ENCODE measurements around the gene ACAN.

DNA sequence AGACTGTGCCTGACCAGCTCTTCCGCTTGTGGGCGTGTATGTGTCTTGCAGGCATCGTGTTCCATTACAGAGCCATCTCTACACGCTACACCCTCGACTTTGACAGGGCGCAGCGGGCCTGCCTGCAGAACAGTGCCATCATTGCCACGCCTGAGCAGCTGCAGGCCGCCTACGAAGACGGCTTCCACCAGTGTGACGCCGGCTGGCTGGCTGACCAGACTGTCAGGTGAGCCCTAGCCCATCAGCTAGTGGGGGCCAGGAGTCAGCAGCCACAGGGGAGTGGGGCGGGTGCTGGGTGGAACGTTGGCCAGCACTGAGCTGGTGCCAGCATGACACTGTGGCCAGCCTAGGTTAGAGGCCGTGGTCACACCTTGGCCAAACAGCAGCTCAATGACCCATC, 36.7 kb downstream of the ACAN start:
- TF ChIP-seq POLR2A (IDR thresholded peaks at IDR 0.05), result no peak
- TF ChIP-seq, protein P1, sequence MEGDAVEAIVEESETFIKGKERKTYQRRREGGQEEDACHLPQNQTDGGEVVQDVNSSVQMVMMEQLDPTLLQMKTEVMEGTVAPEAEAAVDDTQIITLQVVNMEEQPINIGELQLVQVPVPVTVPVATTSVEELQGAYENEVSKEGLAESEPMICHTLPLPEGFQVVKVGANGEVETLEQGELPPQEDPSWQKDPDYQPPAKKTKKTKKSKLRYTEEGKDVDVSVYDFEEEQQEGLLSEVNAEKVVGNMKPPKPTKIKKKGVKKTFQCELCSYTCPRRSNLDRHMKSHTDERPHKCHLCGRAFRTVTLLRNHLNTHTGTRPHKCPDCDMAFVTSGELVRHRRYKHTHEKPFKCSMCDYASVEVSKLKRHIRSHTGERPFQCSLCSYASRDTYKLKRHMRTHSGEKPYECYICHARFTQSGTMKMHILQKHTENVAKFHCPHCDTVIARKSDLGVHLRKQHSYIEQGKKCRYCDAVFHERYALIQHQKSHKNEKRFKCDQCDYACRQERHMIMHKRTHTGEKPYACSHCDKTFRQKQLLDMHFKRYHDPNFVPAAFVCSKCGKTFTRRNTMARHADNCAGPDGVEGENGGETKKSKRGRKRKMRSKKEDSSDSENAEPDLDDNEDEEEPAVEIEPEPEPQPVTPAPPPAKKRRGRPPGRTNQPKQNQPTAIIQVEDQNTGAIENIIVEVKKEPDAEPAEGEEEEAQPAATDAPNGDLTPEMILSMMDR (IDR thresholded peaks at IDR 0.05), result no peak
